ENCODE measurements around the gene NUP35.

DNA sequence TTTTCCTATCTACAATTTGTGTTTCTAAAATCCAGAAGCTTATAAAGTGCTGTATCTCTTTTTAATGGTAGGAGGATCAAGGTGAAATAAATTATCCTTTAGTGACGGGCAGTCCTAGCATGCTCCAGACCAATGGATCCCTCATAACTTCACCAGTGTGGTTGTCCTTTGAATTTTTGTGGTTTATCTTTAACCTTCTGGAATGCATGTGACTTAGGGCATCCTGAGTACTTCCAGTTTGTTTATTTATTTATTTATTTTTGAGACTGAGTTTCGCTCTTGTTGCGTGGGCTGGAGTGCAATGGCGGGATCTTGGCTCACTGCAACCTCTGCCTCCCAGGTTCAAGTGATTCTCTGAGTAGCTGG is 40.4 kb downstream of the NUP35 start:
- no peak for TF ChIP-seq KDM1A (IDR thresholded peaks at IDR 0.05; ENCODE audit: borderline replicate concordance, low read length)
- TF ChIP-seq FOSL1 (IDR thresholded peaks at IDR 0.05; ENCODE audit: insufficient read depth, low read depth, low read length) = no peak
- TF ChIP-seq, protein P1, sequence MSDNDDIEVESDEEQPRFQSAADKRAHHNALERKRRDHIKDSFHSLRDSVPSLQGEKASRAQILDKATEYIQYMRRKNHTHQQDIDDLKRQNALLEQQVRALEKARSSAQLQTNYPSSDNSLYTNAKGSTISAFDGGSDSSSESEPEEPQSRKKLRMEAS (IDR thresholded peaks at IDR 0.05) = no peak
- no peak for TF ChIP-seq TAF1 (IDR thresholded peaks at IDR 0.05; ENCODE audit: low read depth, low read length)
- TF ChIP-seq, protein P2, sequence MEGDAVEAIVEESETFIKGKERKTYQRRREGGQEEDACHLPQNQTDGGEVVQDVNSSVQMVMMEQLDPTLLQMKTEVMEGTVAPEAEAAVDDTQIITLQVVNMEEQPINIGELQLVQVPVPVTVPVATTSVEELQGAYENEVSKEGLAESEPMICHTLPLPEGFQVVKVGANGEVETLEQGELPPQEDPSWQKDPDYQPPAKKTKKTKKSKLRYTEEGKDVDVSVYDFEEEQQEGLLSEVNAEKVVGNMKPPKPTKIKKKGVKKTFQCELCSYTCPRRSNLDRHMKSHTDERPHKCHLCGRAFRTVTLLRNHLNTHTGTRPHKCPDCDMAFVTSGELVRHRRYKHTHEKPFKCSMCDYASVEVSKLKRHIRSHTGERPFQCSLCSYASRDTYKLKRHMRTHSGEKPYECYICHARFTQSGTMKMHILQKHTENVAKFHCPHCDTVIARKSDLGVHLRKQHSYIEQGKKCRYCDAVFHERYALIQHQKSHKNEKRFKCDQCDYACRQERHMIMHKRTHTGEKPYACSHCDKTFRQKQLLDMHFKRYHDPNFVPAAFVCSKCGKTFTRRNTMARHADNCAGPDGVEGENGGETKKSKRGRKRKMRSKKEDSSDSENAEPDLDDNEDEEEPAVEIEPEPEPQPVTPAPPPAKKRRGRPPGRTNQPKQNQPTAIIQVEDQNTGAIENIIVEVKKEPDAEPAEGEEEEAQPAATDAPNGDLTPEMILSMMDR (IDR thresholded peaks at IDR 0.05; ENCODE audit: control extremely low read depth in 1 of 3, insufficient read depth in 1 of 3, low read depth in 1 of 3, low read length in 3 of 3) = no peak
- no peak for TF ChIP-seq ZNF274 (IDR thresholded peaks at IDR 0.05; ENCODE audit: borderline replicate concordance, extremely low read depth, low read length)
- no peak for TF ChIP-seq EZH2 (IDR thresholded peaks at IDR 0.05; ENCODE audit: low read depth, low read length, severe bottlenecking)
- TF ChIP-seq TAF7 (optimal IDR thresholded peaks at IDR 0.05; ENCODE audit: borderline replicate concordance, low read depth, low read length) = no peak
- no peak for TF ChIP-seq GTF2F1 (IDR thresholded peaks at IDR 0.05; ENCODE audit: borderline replicate concordance, low read depth, low read length)
- TF ChIP-seq CBX5 (IDR thresholded peaks at IDR 0.05; ENCODE audit: low read depth, low read length) = no peak
- no peak for TF ChIP-seq CBX8 (IDR thresholded peaks at IDR 0.05; ENCODE audit: borderline replicate concordance, low read depth, low read length)
- no peak for TF ChIP-seq SP4 (IDR thresholded peaks at IDR 0.05; ENCODE audit: low read length)
- TF ChIP-seq EP300 (IDR thresholded peaks at IDR 0.05; ENCODE audit: borderline replicate concordance in 1 of 2, low read depth in 2 of 2, low read length in 2 of 2) = no peak

Measured in H1 (cell line).